ENCODE data around the gene SPRYD3.

GRCh38 chr12:53036802-53037201 lies 42.4 kb downstream of the SPRYD3 start:
- TF ChIP-seq POLR2A (IDR thresholded peaks at IDR 0.05; ENCODE audit: low read length) (no peak), GATA1 (IDR thresholded peaks at IDR 0.05; ENCODE audit: low read depth, low read length) (no peak)
